WERI-Rb-1 (cell line): ENCODE measurements around the gene GNB3.
"Not testable (repeated sequence)": the region's sequence is repeated elsewhere in the genome, so short reads cannot be mapped to it uniquely, and the experiment has no call there.

Source experiments
- DNase-seq: peaks from one replicate; pipeline ENCODE4 v3.0.0-alpha.2; 2020
- H3K27ac ChIP-seq: fragments of 250-450 bp; sonication (Bioruptor Pico); 2 replicates; pipeline ENCODE4 v1.5.1; 2020; ENCODE audit warnings: mild to moderate bottlenecking, moderate library complexity
- H3K27me3 ChIP-seq: fragments of 250-450 bp; sonication (Bioruptor Pico); 2 replicates; pipeline ENCODE4 v1.5.1; 2021; ENCODE audit warnings: mild to moderate bottlenecking, low read depth, moderate library complexity; ENCODE audit not compliant: insufficient read depth, severe bottlenecking
- H3K36me3 ChIP-seq: fragments of 250-450 bp; sonication (Bioruptor Pico); 2 replicates; pipeline ENCODE4 v1.5.1; 2020; ENCODE audit warnings: mild to moderate bottlenecking, moderate library complexity
- H3K4me3 ChIP-seq: 2 replicates; pipeline ENCODE4 v1.5.1; 2011; ENCODE audit warnings: low read depth, mild to moderate bottlenecking, control low read depth, low read length
- H3K9me3 ChIP-seq: fragments of 250-450 bp; sonication (Bioruptor Pico); 2 replicates; pipeline ENCODE4 v1.5.1; 2021; ENCODE audit warnings: mild to moderate bottlenecking, moderate library complexity; ENCODE audit not compliant: severe bottlenecking
- CTCF ChIP-seq: IDR thresholded peaks from 2 replicates; pipeline ENCODE4 v1.5.1; 2011; ENCODE audit warnings: low read depth, mild to moderate bottlenecking, control low read depth, inconsistent platforms, low read length

Gene GNB3

GRCh38 chr12:6891646-6892001, 50.9 kb downstream of the GNB3 start:
- DNase-seq, result no peak
- H3K27ac ChIP-seq, result peak overlapping the region; percentile 63
- H3K4me3 ChIP-seq, result no peak overlapping the region
- no peak for TF ChIP-seq CTCF
- no peaks in the 10 kb centered on the region for H3K27me3 ChIP-seq
- no peaks in the 10 kb centered on the region; the same call in 1 of the 2 replicates for H3K36me3 ChIP-seq
- no peaks in the 10 kb centered on the region for H3K9me3 ChIP-seq

GRCh38 chr12:6892683-6893082, 52.0 kb downstream of the GNB3 start:
- H3K36me3 ChIP-seq, H3K27ac ChIP-seq, H3K4me3 ChIP-seq, H3K9me3 ChIP-seq, DNase-seq, H3K27me3 ChIP-seq: not testable (repeated sequence)

GRCh38 chr12:6894321-6894720, 53.6 kb downstream of the GNB3 start:
- no peak for DNase-seq
- Histone ChIP-seq H3K27me3 (no peaks in the 10 kb centered on the region), H3K9me3 (no peaks in the 10 kb centered on the region), H3K36me3 (no peaks in the 10 kb centered on the region; the same call in 1 of the 2 replicates), H3K27ac (no peak overlapping the region), H3K4me3 (no peak overlapping the region)
- TF ChIP-seq CTCF, result no peak
